ENCODE measurements around the gene TAS1R2.
"Not testable (repeated sequence)": the region's sequence is repeated elsewhere in the genome, so short reads cannot be mapped to it uniquely, and the experiment has no call there.

The TAS1R2 gene

GRCh38 chr1:18859560-18859959 lies at the start of gene TAS1R2:
Gene TAS1R2 (minus strand): TSS chr1:18859660. CDS start chr1:18859660, 0 bp downstream.
- DNase-seq (ENCODE audit: low read depth) = no peak

GRCh38 chr1:18907917-18908845 lies 48.7 kb upstream of the TAS1R2 start:
- DNase-seq (ENCODE audit: low read depth) = no peak

- no peak for DNase-seq (ENCODE audit: low read depth)
Observed at GRCh38 chr1:18907021-18907916, 47.8 kb upstream of the TAS1R2 start.

GRCh38 chr1:18903291-18903756 lies 43.9 kb upstream of the TAS1R2 start:
- no peak for DNase-seq (ENCODE audit: low read depth)

GRCh38 chr1:18902523-18903290 lies 43.2 kb upstream of the TAS1R2 start, which contains the start of gene ALDH4A1:
Gene ALDH4A1 (minus strand): TSS chr1:18902555. CDS start chr1:18902523, 32 bp downstream.
- peak; percentile 97 for DNase-seq (ENCODE audit: low read depth)

- no peak for DNase-seq (ENCODE audit: low read depth)
Observed at GRCh38 chr1:18901952-18902522, 42.6 kb upstream of the TAS1R2 start.

- no peak for DNase-seq (ENCODE audit: low read depth)
Observed at GRCh38 chr1:18901147-18901951, 41.9 kb upstream of the TAS1R2 start.

- no peak for DNase-seq (ENCODE audit: low read depth)
Observed at GRCh38 chr1:18900303-18900841, 40.9 kb upstream of the TAS1R2 start.

GRCh38 chr1:18899363-18900049 lies 40.0 kb upstream of the TAS1R2 start:
- DNase-seq (ENCODE audit: low read depth) = no peak

GRCh38 chr1:18898567-18898966 lies 39.1 kb upstream of the TAS1R2 start:
- DNase-seq (ENCODE audit: low read depth) = no peak

GRCh38 chr1:18895317-18895716 lies 35.9 kb upstream of the TAS1R2 start:
- no peak for DNase-seq (ENCODE audit: low read depth)

- DNase-seq (ENCODE audit: low read depth) = no peak
Observed at GRCh38 chr1:18893120-18893519, 33.7 kb upstream of the TAS1R2 start.

- not testable (repeated sequence) for DNase-seq (ENCODE audit: low read depth)
Observed at GRCh38 chr1:18891858-18892257, 32.4 kb upstream of the TAS1R2 start.

- DNase-seq (ENCODE audit: low read depth) = no peak
Observed at GRCh38 chr1:18891426-18891780, 31.9 kb upstream of the TAS1R2 start.

- DNase-seq (ENCODE audit: low read depth) = peak; percentile 35
Observed at GRCh38 chr1:18890706-18891425, 31.4 kb upstream of the TAS1R2 start.

- DNase-seq (ENCODE audit: low read depth) = peak; percentile 24
Observed at GRCh38 chr1:18886003-18886335, 26.5 kb upstream of the TAS1R2 start.

- DNase-seq (ENCODE audit: low read depth) = no peak
Observed at GRCh38 chr1:18885311-18886002, 26.0 kb upstream of the TAS1R2 start.

- DNase-seq (ENCODE audit: low read depth) = no peak
Observed at GRCh38 chr1:18884727-18885126, 25.3 kb upstream of the TAS1R2 start.

GRCh38 chr1:18884419-18884717 lies 24.9 kb upstream of the TAS1R2 start:
- DNase-seq (ENCODE audit: low read depth) = no peak
